Astrocyte (in vitro differentiated cells and primary cell): ENCODE data around the gene TESK2. TPM values are rescaled to one million over a fixed set of nuclear protein-coding genes. Genes with fewer than 3 reads are reported as not detected.

Experiments used
- DNase-seq: peaks from one replicate; pipeline ENCODE4 v3.0.0-alpha.2; 2010; ENCODE audit warnings: low read depth
- FAIRE-seq: peaks from 2 replicates; lab custom pipeline; 2011; peaks lifted over from hg19 to GRCh38; lab: Jason Lieb, UNC
- H2AFZ ChIP-seq: 2 replicates; pipeline ENCODE4 v1.6.0; 2012; ENCODE audit warnings: low read depth, low read length, inconsistent platforms
- H3K27ac ChIP-seq: 2 replicates; pipeline ENCODE4 v1.5.1; 2011; ENCODE audit warnings: low read depth, low read length, inconsistent platforms
- H3K27me3 ChIP-seq: 2 replicates; pipeline ENCODE4 v1.6.0; 2011; ENCODE audit warnings: low read length, inconsistent platforms; ENCODE audit not compliant: insufficient read depth
- H3K36me3 ChIP-seq: 2 replicates; pipeline ENCODE4 v1.5.1; 2011; ENCODE audit warnings: low read length, inconsistent platforms; ENCODE audit not compliant: insufficient read depth
- H3K4me1 ChIP-seq: 2 replicates; pipeline ENCODE4 v1.5.1; 2011; ENCODE audit warnings: low read length, inconsistent platforms; ENCODE audit not compliant: insufficient read depth
- H3K4me2 ChIP-seq: 2 replicates; pipeline ENCODE4 v1.6.0; 2012; ENCODE audit warnings: low read length, inconsistent platforms
- H3K4me3 ChIP-seq: 2 replicates; pipeline ENCODE4 v1.5.1; 2011; ENCODE audit warnings: low read depth, mild to moderate bottlenecking, low read length, inconsistent platforms; ENCODE audit not compliant: insufficient read depth
- H3K79me2 ChIP-seq: 2 replicates; pipeline ENCODE4 v1.6.0; 2012; ENCODE audit warnings: mild to moderate bottlenecking, low read length, inconsistent platforms; ENCODE audit not compliant: insufficient read depth
- H3K9ac ChIP-seq: 2 replicates; pipeline ENCODE4 v1.6.0; 2012; ENCODE audit warnings: mild to moderate bottlenecking, low read length, inconsistent platforms
- H3K9me3 ChIP-seq: 2 replicates; pipeline ENCODE4 v1.5.1; 2012; ENCODE audit warnings: low read depth, mild to moderate bottlenecking, low read length, inconsistent platforms; ENCODE audit not compliant: insufficient read depth
- H4K20me1 ChIP-seq: 2 replicates; pipeline ENCODE4 v1.6.0; 2012; ENCODE audit warnings: low read length, inconsistent platforms; ENCODE audit not compliant: insufficient read depth
- H3K27ac Mint-ChIP-seq: one replicate; pipeline ENCODE4 v1.8.0; 2021; ENCODE audit warnings: mild to moderate bottlenecking, mixed read lengths; ENCODE audit not compliant: unreplicated experiment
- H3K27me3 Mint-ChIP-seq: one replicate; pipeline ENCODE4 v1.8.0; 2021; ENCODE audit warnings: low read depth, mixed read lengths; ENCODE audit not compliant: unreplicated experiment
- H3K36me3 Mint-ChIP-seq: one replicate; pipeline ENCODE4 v1.8.0; 2021; ENCODE audit warnings: low read depth, mixed read lengths; ENCODE audit not compliant: unreplicated experiment
- H3K4me1 Mint-ChIP-seq: one replicate; pipeline ENCODE4 v1.8.0; 2021; ENCODE audit warnings: low read depth, mixed read lengths; ENCODE audit not compliant: unreplicated experiment
- H3K4me3 Mint-ChIP-seq: one replicate; pipeline ENCODE4 v1.8.0; 2021; ENCODE audit warnings: mild to moderate bottlenecking, moderate library complexity, mixed read lengths; ENCODE audit not compliant: unreplicated experiment
- H3K9me3 Mint-ChIP-seq: one replicate; pipeline ENCODE4 v1.8.0; 2021; ENCODE audit warnings: mild to moderate bottlenecking, mixed read lengths; ENCODE audit not compliant: unreplicated experiment
- EZH2 ChIP-seq: IDR thresholded peaks from 2 replicates; pipeline ENCODE4 v1.6.1; 2012; ENCODE audit warnings: mild to moderate bottlenecking, low read length, inconsistent platforms; ENCODE audit not compliant: insufficient read depth
- total RNA-seq: library from RNA; stranded (reverse); gene quantifications from 2 replicates; pipeline ENCODE4 v1.2.1, GENCODE V29; 2021
- TF ChIP-seq, protein P1 (sequence below): IDR thresholded peaks from 2 replicates; pipeline ENCODE4 v1.5.1; 2011; ENCODE audit warnings: low read depth, mild to moderate bottlenecking, inconsistent platforms, low read length, moderate library complexity; ENCODE audit not compliant: insufficient read depth

TESK2 gene
- total RNA-seq, 1 donor from 2014 or later: 1.7 TPM

DNA sequence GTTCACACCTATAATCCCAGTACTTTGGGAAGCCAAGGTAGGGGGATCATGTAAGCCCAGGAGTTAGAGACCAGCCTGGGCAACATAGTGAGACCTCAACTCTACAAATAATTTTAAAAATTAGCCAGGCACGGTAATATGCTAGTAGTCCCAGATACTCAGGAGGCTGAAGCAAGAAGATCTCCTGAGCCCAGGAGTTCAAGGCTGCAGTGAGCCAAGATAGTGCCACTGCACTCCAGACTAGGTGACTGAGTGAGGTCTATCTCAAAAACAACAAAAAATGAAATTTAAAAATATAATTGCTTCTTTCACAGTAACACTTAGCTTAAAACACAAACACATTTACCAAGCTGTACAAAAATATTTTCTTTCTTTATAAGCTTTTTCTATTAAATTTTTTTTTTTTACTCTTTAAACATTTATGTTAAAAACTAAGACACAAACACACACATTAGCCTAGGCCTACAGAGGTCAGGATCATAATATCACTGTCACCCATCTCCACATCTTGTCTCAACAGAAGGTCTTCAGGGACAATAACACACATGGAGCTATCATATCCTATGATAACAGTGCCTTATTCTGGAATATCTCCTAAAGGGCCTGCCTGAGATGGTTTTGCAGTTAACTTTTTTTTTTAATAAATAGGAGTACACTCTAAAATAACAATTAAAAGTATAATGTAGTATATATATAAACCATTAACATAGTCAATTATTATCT is 43.9 kb downstream of the TESK2 start:
- Mint-ChIP-seq H3K4me3 (no peak overlapping the region), H3K4me1 (no peaks in the 10 kb centered on the region), H3K9me3 (no peaks in the 10 kb centered on the region), H3K36me3 (no peaks in the 10 kb centered on the region), H3K27me3 (no peaks in the 10 kb centered on the region), H3K27ac (no peak overlapping the region)
- Histone ChIP-seq H3K4me3 (no peak overlapping the region), H3K27me3 (no peaks in the 10 kb centered on the region), H2AFZ (no peak overlapping the region), H3K4me2 (no peak overlapping the region), H3K9ac (no peak overlapping the region), H3K27ac (no peak overlapping the region), H3K9me3 (no peaks in the 10 kb centered on the region), H3K36me3 (no peaks in the 10 kb centered on the region), H4K20me1 (no peaks in the 10 kb centered on the region), H3K79me2 (no peaks in the 10 kb centered on the region), H3K4me1 (peaks cover 3% of the 10 kb centered on the region)
- no peak for TF ChIP-seq EZH2
- TF ChIP-seq, protein P1, sequence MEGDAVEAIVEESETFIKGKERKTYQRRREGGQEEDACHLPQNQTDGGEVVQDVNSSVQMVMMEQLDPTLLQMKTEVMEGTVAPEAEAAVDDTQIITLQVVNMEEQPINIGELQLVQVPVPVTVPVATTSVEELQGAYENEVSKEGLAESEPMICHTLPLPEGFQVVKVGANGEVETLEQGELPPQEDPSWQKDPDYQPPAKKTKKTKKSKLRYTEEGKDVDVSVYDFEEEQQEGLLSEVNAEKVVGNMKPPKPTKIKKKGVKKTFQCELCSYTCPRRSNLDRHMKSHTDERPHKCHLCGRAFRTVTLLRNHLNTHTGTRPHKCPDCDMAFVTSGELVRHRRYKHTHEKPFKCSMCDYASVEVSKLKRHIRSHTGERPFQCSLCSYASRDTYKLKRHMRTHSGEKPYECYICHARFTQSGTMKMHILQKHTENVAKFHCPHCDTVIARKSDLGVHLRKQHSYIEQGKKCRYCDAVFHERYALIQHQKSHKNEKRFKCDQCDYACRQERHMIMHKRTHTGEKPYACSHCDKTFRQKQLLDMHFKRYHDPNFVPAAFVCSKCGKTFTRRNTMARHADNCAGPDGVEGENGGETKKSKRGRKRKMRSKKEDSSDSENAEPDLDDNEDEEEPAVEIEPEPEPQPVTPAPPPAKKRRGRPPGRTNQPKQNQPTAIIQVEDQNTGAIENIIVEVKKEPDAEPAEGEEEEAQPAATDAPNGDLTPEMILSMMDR: no peak
- DNase-seq: no peak
- FAIRE-seq: no peak

DNA sequence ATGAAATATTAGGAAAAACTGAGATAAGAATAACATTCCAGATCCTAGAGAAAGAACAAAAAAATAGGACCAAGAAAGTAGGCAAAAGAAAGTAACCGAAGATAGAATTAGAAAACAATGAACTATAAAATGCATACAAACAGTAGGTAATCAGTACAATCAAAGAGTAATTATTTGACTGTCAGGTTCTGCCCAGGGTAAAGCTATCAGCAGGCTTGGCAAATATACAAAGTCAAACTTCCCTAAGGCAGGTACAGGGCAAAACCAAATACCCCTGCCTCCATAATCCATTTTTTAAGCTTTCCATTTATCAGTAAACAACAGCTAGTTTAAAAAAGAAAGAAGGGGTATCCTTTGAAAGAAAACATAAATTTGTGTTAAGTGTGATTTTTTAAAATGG is 44.4 kb downstream of the TESK2 start:
- no peak overlapping the region for H3K9ac ChIP-seq
- DNase-seq (no peak), FAIRE-seq (no peak)
- Mint-ChIP-seq H3K27me3 (no peaks in the 10 kb centered on the region), H3K4me3 (no peak overlapping the region), H3K4me1 (no peaks in the 10 kb centered on the region), H3K9me3 (no peaks in the 10 kb centered on the region), H3K27ac (no peak overlapping the region), H3K36me3 (no peaks in the 10 kb centered on the region)
- H2AFZ ChIP-seq: no peak overlapping the region
- no peaks in the 10 kb centered on the region for H3K36me3 ChIP-seq
- no peak overlapping the region for H3K27ac ChIP-seq
- TF ChIP-seq EZH2: no peak
- TF ChIP-seq, protein P1: no peak
- H4K20me1 ChIP-seq: no peaks in the 10 kb centered on the region
- no peak overlapping the region for H3K4me2 ChIP-seq
- H3K4me3 ChIP-seq: no peak overlapping the region
- H3K79me2 ChIP-seq: no peaks in the 10 kb centered on the region
- no peaks in the 10 kb centered on the region for H3K9me3 ChIP-seq
- peaks cover 6% of the 10 kb centered on the region for H3K4me1 ChIP-seq
- H3K27me3 ChIP-seq: no peaks in the 10 kb centered on the region

DNA sequence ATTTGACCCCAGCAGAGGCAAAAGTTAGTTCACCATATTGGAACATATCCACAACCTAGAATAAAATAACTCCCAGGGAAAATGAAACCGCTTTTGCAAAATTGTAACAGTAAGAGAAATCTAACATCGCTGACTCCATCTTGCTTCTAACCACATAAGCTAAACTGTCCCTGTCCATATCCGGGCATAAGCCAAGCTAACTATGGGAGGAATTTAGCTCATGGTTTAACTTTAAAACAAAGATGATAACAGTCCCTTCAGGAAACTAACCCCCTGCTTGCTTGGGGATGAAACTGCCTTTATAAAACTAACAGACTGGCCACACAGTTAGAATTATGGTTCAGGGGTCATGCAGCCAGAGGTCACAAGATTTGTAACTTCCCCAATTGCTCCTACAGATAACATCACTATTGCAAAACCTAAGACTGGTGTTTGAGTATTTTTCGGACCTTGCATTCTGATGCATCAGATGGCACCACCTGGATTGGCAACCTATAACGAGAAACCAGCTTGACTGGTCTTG is 46.3 kb downstream of the TESK2 start:
- Histone ChIP-seq H3K9me3 (no peaks in the 10 kb centered on the region), H3K79me2 (no peaks in the 10 kb centered on the region), H4K20me1 (no peaks in the 10 kb centered on the region), H3K27ac (no peak overlapping the region), H3K4me1 (peaks cover 6% of the 10 kb centered on the region), H2AFZ (no peak overlapping the region), H3K4me3 (no peak overlapping the region), H3K4me2 (no peak overlapping the region), H3K27me3 (no peaks in the 10 kb centered on the region), H3K9ac (no peak overlapping the region), H3K36me3 (no peaks in the 10 kb centered on the region)
- no peak overlapping the region for H3K4me3 Mint-ChIP-seq
- H3K4me1 Mint-ChIP-seq: no peaks in the 10 kb centered on the region
- no peaks in the 10 kb centered on the region for H3K27me3 Mint-ChIP-seq
- FAIRE-seq (no peak), DNase-seq (no peak)
- no peak for TF ChIP-seq EZH2
- TF ChIP-seq, protein P1: no peak
- no peaks in the 10 kb centered on the region for H3K36me3 Mint-ChIP-seq
- no peaks in the 10 kb centered on the region for H3K9me3 Mint-ChIP-seq
- H3K27ac Mint-ChIP-seq: no peak overlapping the region
